Endometrial microvascular endothelial cells (primary cell): ENCODE results near the gene TMEM14C. TPM values are rescaled to one million over a fixed set of nuclear protein-coding genes. Genes with fewer than 3 reads are reported as not detected.
"Not testable (repeated sequence)": the region's sequence is repeated elsewhere in the genome, so short reads cannot be mapped to it uniquely, and the experiment has no call there.

ENCODE experiments used
- in situ Hi-C: cut with HindIII; loops from 2 replicates; pipeline ENCODE4 v1.10.0; 2017; ENCODE audit warnings: low sequenced_read_pairs, low pct_unique_long_range_greater_than_20kb; ENCODE audit errors: inconsistent ontology term
- total RNA-seq: library from RNA; depleted of rRNA; stranded (reverse); fragments of >200 nt; gene quantifications from one replicate; pipeline ENCODE4 v1.2.3, GENCODE V29; 2015; ENCODE audit errors: inconsistent ontology term

The TMEM14C gene
- total RNA-seq, 1 donor from 2014 or later: 129 TPM

GRCh38 chr6:10720265-10720959 lies 2.5 kb upstream of the TMEM14C start:
- in situ Hi-C loops: no loop called here

GRCh38 chr6:10720960-10721849 lies 1.7 kb upstream of the TMEM14C start:
- in situ Hi-C loops: not testable (repeated sequence)

- in situ Hi-C loops: no loop called here
Observed at GRCh38 chr6:10721850-10722569, 860 bp upstream of the TMEM14C start.

GRCh38 chr6:10722570-10722819 lies 375 bp upstream of the TMEM14C start:
- in situ Hi-C loops: no loop called here

- in situ Hi-C loops: no loop called here
Observed at GRCh38 chr6:10723567-10723881, 654 bp downstream of the TMEM14C start.

GRCh38 chr6:10725044-10725443 lies 2.2 kb downstream of the TMEM14C start:
- in situ Hi-C loops: no loop called here

GRCh38 chr6:10725716-10726115 lies 2.8 kb downstream of the TMEM14C start:
- in situ Hi-C loops: no loop called here

- in situ Hi-C loops: no loop called here
Observed at GRCh38 chr6:10730254-10730653, 7.4 kb downstream of the TMEM14C start.

- in situ Hi-C loops: no loop called here
Observed at GRCh38 chr6:10733151-10733715, 10.4 kb downstream of the TMEM14C start.

- in situ Hi-C loops: no loop called here
Observed at GRCh38 chr6:10733863-10734262, 11.0 kb downstream of the TMEM14C start.

- in situ Hi-C loops: no loop called here
Observed at GRCh38 chr6:10736731-10737130, 13.9 kb downstream of the TMEM14C start.

GRCh38 chr6:10740061-10740460 lies 17.2 kb downstream of the TMEM14C start:
- in situ Hi-C loops: no loop called here

- in situ Hi-C loops: not testable (repeated sequence)
Observed at GRCh38 chr6:10741643-10742042, 18.8 kb downstream of the TMEM14C start.

GRCh38 chr6:10742251-10742650 lies 19.4 kb downstream of the TMEM14C start:
- in situ Hi-C loops: no loop called here

GRCh38 chr6:10743515-10743914 lies 20.6 kb downstream of the TMEM14C start:
- in situ Hi-C loops: no loop called here

- in situ Hi-C loops: no loop called here
Observed at GRCh38 chr6:10745116-10745515, 22.2 kb downstream of the TMEM14C start.

- in situ Hi-C loops: no loop called here
Observed at GRCh38 chr6:10746915-10747250, 24.0 kb downstream of the TMEM14C start.

GRCh38 chr6:10747251-10747972 lies 24.5 kb downstream of the TMEM14C start, which contains the start of gene TMEM14B:
TMEM14B (plus strand) TSS chr6:10747805; CDS start chr6:10749246, 1,441 bp downstream.
- in situ Hi-C loops: no loop called here

GRCh38 chr6:10749734-10750133 lies 26.9 kb downstream of the TMEM14C start:
- in situ Hi-C loops: no loop called here
